Measurements from ENCODE around the gene POLD2. TPM values are rescaled to one million over a fixed set of nuclear protein-coding genes. Genes with fewer than 3 reads are reported as not detected.

The POLD2 gene
- total RNA-seq, 1 donor from 2014 or later, result 58.3 TPM

- no peak for DNase-seq (ENCODE audit: low read depth)
Measured at GRCh38 chr7:44114586-44115310, 8.6 kb downstream of the POLD2 start.

DNA sequence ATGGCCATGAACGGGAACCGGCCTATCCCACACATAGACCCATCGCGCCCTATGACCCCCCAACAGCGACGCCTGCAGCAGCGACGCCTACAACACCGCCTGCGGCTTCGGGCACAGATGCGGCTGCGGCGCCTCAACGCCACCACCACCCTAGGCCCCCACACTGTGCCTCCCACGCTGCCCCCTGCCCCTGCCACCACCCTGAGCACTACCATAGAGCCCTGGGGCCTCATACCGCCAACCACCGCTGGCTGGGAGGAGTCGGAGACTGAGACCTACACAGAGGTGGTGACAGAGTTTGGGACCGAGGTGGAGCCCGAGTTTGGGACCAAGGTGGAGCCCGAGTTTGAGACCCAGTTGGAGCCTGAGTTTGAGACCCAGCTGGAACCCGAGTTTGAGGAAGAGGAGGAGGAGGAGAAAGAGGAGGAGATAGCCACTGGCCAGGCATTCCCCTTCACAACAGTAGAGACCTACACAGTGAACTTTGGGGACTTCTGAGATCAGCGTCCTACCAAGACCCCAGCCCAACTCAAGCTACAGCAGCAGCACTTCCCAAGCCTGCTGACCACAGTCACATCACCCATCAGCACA lies 9.5 kb downstream of the POLD2 start:
- no peak for DNase-seq (ENCODE audit: low read depth)

GRCh38 chr7:44112997-44113763 lies 10.2 kb downstream of the POLD2 start:
- DNase-seq (ENCODE audit: low read depth), result no peak

- DNase-seq (ENCODE audit: low read depth), result no peak
Measured at GRCh38 chr7:44112231-44112996, 10.9 kb downstream of the POLD2 start.

DNA sequence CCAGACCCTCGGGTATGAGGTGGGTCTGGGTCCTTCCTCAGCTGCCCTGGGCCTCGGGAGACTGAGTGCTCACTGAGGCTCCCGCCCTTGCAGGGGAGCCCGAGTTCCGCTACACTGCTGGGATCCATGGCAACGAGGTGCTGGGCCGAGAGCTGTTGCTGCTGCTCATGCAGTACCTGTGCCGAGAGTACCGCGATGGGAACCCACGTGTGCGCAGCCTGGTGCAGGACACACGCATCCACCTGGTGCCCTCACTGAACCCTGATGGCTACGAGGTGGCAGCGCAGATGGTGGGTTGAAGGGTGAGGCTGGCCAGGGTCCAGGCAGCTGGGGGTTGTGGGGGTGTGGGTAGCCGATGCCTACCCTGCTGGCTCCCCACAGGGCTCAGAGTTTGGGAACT lies 11.6 kb downstream of the POLD2 start:
- no peak for DNase-seq (ENCODE audit: low read depth)

DNA sequence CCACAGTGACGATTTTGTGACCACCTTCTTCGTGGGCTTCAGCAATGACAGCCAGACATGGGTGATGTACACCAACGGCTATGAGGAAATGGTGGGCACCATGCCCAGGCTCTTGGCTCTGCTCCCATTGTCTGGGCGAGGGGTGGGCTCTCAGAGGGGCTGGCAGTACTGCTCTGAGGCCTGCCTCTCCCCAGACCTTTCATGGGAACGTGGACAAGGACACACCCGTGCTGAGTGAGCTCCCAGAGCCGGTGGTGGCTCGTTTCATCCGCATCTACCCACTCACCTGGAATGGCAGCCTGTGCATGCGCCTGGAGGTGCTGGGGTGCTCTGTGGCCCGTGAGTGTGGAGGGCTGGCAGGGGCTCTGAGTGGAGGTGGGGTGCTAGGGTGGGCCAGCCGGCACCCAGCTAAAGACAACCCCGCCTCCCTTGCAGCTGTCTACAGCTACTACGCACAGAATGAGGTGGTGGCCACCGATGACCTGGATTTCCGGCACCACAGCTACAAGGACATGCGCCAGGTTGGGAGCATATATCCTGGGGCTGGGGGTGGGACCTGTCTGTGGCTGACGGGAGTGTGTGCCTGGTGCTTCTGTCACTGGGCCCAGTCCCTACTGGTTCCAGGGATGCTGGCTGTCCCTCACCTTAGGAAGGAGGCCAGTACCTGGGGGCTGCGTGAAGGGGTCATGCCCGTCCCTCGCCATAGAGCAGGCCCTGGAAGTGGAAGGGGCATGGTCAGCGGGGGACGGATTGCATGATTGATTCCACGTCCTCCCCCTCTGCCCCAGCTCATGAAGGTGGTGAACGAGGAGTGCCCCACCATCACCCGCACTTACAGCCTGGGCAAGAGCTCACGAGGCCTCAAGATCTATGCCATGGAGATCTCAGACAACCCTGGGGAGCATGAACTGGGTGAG lies 12.4 kb downstream of the POLD2 start:
- DNase-seq (ENCODE audit: low read depth), result no peak

- DNase-seq (ENCODE audit: low read depth), result no peak
Measured at GRCh38 chr7:44109991-44110390, 13.4 kb downstream of the POLD2 start.

GRCh38 chr7:44108768-44109750 lies 14.3 kb downstream of the POLD2 start:
- DNase-seq (ENCODE audit: low read depth), result no peak

GRCh38 chr7:44107961-44108767 lies 15.2 kb downstream of the POLD2 start:
- no peak for DNase-seq (ENCODE audit: low read depth)

DNA sequence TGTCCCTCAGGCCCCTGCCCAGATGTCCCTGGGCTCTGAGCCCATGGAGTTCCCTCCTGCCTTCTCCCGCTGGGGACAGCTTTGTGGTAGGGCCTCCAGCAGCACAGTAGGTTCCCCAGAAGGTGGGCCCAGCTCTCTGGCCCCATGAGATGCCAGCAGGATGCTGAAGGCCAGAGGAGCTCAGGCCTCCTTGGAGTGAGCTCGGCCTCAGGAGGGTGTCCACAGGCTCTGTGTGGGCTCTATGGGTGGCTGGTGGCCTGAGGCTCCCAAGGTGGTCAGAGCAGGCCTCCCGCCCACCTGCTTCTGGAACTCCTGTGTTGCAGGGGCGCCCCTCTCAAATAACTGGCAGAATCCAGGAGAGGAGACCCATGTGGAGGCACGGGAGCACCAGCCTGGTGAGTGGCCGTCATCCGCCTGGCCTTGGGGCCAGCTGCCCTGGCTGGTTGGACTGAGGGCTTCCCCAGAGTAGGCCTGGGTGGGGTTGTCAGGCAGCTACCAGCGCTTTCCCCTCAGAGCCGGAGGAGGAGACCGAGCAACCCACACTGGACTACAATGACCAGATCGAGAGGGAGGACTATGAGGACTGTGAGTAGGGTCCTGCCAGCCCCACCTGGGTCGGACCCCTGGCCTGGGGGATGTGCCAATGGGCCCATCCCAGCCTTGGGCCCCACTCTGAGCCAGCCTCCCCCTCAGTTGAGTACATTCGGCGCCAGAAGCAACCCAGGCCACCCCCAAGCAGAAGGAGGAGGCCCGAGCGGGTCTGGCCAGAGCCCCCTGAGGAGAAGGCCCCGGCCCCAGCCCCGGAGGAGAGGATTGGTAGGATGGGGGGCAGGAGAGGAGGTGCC lies 16.0 kb downstream of the POLD2 start:
- DNase-seq (ENCODE audit: low read depth), result no peak

DNA sequence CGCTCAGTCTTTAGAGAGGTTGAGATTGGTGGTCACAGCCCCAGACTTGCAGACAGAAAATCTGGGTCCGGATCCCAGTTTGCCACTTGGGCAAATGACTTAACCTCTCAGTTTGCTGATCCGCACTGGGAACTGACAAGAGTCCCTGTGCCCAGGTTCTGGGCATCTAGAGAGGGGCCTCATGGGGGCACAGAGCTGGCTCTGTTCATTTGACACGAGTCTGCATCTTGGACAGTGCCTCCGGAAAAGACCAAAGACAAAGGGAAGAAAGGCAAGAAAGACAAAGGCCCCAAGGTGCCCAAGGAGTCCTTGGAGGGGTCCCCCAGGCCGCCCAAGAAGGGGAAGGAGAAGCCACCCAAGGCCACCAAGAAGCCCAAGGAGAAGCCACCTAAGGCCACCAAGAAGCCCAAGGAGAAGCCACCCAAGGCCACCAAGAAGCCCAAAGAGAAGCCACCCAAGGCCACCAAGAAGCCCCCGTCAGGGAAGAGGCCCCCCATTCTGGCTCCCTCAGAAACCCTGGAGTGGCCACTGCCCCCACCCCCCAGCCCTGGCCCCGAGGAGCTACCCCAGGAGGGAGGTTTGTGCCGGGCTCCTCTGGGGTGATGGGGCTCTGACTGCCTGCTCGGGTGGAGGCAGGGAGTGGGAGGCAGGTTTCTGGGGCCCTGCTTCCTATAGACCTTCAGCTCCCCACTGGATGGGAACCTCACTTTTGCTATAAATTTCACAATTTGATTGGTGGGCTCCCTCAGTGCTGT lies 16.9 kb downstream of the POLD2 start:
- no peak for DNase-seq (ENCODE audit: low read depth)

DNA sequence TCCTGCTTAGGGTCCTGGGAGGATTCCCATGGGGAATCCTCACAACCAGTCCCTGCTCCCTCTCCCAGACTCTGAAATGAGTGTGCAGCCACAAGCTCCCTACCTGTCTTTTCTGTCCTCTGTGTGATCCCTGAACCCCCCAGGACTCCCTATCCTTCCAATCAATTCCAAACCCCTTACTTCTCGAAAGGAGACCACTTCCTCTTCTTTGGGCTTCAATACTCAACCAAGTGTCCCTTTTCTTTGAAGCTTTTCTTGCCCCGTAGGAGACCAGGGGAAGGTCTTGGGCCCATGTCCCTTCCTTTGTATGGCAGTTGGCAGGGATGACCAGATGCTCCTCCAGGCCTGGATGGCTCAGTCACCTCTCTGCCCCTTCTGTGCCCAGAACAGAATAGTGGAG lies 17.5 kb downstream of the POLD2 start:
- DNase-seq (ENCODE audit: low read depth), result no peak

DNA sequence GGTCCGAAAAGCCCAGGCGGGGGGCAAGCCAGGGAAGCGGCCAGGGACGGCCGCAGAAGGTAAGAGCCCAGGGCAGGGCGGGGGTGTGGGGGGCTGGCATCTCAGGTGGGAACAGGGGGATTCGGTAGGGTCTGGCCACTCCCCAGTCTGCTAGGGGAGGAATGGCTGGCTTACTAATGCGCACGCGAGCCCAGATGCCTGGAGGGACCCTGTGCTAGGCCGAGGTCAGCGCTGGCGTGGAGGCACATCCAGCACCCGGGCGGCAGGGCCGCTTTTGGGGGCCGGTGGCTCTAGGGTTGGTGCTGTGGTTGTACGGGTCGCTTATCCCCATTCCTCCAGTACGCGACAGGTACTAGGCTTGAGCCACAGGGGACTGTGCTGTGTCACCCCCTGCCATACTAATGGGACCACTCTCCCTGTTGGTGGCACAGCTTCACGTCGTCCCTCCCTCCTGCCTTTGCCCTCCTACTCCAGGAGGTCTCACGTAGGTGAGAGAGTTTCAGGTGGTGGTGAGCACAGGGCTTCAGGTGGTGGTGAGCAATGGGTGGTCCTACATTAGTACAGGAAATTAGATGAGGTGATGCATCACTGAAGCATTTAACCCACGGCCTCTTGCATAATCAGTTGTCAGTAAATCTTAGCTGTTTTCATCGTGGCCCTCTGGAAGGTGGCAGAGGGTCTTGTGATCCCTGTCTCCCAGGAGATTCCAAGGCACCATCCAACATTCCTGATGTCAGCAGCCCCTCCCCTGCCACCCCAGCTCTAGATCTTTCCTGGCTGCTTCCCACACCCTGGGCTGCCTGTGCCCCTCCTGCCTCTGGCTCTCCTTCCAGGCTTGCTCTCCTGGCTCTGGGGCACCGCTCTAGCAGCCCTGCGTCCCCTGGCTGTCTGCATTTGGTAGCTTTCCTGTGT lies 18.2 kb downstream of the POLD2 start:
- DNase-seq (ENCODE audit: low read depth), result peak; percentile 95

- DNase-seq (ENCODE audit: low read depth), result peak; percentile 13
Measured at GRCh38 chr7:44103923-44104859, 19.2 kb downstream of the POLD2 start, which contains the start of gene AEBP1. TSS of gene AEBP1 (plus strand) at chr7:44104345. CDS start at chr7:44104666, 321 bp downstream.

DNA sequence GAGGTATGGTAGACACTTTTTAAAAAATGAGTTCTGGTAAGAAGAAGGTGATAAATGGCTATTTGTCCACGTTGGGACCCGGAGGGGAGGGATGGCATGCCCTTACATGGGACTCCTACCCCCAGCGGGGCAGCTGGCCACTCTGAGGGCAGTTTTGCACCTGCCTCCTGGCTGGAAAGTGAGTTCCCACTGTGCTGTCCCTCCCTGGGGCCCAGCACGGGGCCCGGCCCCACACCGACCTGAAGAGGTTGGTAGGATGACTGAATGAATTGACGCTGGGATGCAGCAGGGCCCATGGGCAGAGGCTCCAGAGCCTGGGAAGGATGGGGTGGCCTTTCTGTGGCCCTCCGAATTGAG lies 19.8 kb downstream of the POLD2 start:
- no peak for DNase-seq (ENCODE audit: low read depth)

Measured in renal cortical epithelial cell (primary cell).